GM19239 (cell line): Measurements from ENCODE around the gene TXLNA.
A peak's percentile ranks its signal among the peaks of the same experiment; 100 is the strongest.

Source experiments
- DNase-seq: peaks from one replicate; pipeline ENCODE4 v3.0.0; 2011; ENCODE audit warnings: low spot score; ENCODE audit not compliant: insufficient read length
- FAIRE-seq: peaks from 2 replicates; lab custom pipeline; 2011; peaks lifted over from hg19 to GRCh38; lab: Jason Lieb, UNC

The TXLNA gene

DNA sequence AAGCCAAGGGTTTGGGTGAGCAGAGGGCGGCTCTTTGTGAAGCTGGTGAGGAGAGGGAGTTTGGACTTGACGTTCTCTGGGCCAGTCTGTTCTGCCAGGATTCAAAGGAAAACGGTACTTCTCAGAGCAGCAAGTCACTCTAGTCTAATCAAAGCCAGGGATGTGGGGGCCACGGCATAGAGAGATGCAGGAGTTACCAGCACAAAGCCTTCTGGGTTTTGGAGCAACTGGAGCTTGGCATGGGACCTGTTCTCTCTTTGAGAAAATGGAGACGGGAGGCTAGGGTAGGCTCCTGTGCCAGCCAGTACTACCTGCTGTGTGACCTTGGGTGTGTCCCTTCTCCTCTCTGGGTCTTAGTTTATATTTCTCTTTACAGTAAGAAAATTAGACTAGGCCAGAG lies 2.1 kb downstream of the TXLNA start:
- no peak for DNase-seq

DNA sequence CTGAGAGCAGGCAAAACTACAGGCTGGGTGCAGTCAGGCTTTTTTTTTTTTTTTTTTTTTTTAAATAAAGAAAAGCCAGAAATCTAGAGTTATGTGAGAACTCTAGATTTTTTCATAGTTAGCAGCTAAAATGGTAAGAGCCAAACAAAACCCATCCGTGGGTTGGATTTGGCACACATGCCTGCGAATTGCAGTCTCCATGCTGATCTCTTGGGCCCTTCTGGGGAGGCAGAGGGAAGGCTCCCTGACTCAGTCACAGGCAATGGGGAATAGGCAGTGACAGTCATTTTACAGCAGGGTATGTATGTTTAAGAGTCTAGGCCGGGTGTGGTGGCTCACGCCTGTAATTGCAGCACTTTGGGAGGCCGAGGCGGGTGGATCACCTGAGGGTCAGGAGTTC lies 2.6 kb downstream of the TXLNA start:
- DNase-seq (no peak), FAIRE-seq (no peak)

More for the DNA sequence above, 2.1 kb downstream of the TXLNA start:
- no peak for FAIRE-seq

GRCh38 chr1:32184650-32185049 lies 5.2 kb downstream of the TXLNA start:
- DNase-seq, result no peak
- FAIRE-seq, result no peak

DNA sequence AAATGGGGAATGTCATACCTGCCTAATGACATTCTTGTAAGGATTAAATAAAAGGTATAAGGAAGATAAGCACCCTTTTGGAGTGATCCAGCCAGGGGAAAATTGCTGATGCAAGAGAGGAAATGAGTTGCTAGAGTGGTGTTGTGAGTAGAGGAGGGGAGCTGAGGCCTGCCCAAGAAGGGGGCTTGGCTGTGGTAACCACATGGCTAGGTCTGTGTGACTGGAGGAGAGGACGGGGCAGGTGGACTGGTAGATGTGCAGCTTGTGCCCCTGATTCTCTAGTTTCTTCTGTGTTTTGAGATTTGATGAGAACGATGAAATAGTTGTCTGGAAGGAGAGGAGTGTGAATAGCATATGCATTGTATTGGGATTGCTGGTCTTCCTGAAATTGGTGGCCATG lies 6.6 kb downstream of the TXLNA start:
- no peak for FAIRE-seq
- DNase-seq, result no peak

GRCh38 chr1:32186491-32186890 lies 7.0 kb downstream of the TXLNA start:
- no peak for FAIRE-seq
- no peak for DNase-seq

DNA sequence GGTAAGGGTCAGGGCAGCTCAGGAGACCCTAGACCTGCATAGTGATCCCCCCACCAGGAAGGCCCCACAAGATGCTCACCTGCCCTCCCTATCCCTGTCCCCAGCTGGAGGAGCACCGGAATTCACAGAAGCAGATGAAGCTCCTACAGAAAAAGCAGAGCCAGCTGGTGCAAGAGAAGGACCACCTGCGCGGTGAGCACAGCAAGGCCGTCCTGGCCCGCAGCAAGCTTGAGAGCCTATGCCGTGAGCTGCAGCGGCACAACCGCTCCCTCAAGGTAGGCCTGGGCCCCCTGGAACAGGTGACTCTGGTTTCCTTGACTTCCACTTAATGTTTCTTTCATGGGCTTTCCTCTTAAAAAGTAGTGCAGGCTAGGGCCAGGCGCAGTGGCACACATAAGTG lies 8.4 kb downstream of the TXLNA start:
- FAIRE-seq, result no peak
- no peak for DNase-seq

DNA sequence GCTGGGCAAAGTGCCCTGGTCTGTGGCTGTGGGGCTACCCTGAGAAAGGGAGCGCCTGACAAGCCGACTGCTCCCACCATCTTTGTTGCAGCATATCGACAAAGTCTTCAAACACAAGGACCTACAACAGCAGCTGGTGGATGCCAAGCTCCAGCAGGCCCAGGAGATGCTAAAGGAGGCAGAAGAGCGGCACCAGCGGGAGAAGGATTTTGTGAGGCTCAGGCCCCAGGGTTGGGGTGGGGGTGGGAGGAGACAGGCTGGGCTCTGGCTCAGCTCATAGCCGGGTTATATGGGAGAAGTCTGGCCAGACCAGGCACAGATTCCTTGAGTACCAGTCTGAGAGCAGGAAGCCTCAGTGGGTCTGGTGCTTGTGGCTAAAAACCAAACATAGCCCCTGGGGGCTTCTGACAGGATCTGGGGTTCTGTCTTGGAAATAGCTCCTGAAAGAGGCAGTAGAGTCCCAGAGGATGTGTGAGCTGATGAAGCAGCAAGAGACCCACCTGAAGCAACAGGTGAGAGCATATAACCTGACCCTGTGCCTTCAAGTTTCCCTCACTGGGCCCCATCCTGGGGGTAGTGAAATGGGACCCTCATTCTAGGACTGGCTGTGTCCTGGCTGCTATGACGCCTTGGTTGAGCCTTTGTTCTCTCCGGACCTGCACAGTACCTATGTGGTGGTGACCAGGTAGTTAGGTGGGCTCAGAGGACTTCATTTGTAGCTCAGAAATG lies 12.9 kb downstream of the TXLNA start:
- no peak for FAIRE-seq
- DNase-seq, result no peak

- FAIRE-seq (no peak), DNase-seq (no peak)
These were observed 15.5 kb downstream of the TXLNA start for GRCh38 chr1:32194984-32195383.

DNA sequence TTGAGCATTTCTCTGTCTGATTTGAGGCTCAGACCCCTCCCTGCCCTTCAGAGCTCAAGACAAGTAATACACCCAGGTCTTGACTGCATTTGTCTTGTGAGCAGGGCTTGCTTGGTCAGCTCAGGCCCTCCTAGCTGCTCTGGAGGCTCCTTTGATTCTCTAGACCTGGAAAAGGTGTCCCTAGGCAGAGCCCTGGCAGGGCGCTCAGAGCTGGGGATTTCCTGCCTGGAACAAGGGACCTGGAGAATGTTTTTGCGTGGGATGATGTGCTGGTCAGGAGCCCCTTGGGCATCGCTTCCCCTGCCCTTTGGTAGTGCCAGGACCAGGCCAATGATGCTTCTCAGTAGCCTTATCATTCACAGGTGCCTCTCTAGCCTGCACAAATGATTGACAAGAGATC lies 16.1 kb downstream of the TXLNA start:
- no peak for DNase-seq
- FAIRE-seq, result no peak

DNA sequence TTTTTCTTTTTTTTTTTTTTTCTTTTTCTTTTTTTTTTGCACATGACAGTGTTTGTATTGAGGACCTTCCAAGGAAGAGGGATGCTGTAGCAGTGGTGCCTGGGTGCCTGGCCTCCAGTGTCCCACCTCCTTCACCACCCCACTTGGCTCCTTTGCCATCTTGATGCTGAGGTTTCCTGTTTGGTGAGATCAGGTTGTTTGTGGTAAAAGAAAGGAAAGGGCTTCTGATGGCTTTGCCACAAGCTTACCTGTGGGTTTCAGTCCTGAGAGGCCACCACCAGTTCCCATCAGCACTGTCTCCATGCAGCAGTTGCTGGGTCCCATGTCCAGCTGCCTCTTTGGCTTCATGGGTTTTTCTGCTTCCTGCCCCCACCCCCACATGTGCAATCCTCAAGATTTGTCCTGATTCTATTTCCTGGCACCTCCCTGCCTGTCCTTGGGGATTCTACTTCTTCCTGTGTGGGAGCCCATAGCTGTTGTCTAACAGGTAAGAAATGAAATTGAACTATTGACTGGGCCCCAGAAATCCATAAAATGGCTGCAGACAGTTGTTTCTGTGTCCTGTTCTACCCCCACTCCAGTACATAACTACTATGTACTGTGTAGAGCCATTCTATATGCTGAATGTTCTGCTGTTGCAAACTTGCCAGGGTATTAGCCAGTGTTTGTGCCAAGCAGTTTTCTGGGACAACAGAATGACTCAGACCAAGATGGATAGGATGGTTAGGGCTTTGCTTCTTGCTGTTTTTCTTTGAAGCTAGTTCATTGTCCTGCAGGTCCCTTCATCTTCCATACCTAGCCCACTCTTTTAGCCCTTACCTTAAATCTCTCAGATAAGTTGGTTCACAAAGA lies 16.7 kb downstream of the TXLNA start:
- peak; percentile 8 for FAIRE-seq
- DNase-seq, result no peak

GRCh38 chr1:32197074-32197473 lies 17.6 kb downstream of the TXLNA start:
- no peak for FAIRE-seq
- DNase-seq, result no peak

GRCh38 chr1:32197837-32198236 lies 18.4 kb downstream of the TXLNA start:
- DNase-seq (no peak), FAIRE-seq (no peak)

GRCh38 chr1:32198237-32199042 lies 19.0 kb downstream of the TXLNA start:
- no peak for DNase-seq
- FAIRE-seq, result no peak

- FAIRE-seq (no peak), DNase-seq (no peak)
These were observed 19.7 kb downstream of the TXLNA start for GRCh38 chr1:32199043-32199716.

DNA sequence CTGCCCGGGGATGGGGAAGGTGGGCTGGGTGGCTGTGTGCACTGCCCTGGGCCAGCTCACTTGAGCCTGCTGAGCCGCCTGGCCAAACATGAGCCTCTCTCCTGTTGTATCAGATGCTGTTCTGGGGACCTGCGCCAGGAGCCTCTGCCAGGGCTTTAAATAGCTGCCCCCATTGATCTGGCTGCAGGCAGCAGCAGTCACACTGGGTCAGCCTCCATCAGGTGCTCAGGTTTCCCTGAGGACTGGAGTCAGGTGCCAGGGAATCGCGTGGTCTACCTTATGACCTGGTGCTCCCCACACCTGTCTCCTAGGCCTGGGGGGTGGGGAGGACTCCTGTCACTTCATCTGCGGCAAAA lies 20.2 kb downstream of the TXLNA start:
- DNase-seq (no peak), FAIRE-seq (no peak)

DNA sequence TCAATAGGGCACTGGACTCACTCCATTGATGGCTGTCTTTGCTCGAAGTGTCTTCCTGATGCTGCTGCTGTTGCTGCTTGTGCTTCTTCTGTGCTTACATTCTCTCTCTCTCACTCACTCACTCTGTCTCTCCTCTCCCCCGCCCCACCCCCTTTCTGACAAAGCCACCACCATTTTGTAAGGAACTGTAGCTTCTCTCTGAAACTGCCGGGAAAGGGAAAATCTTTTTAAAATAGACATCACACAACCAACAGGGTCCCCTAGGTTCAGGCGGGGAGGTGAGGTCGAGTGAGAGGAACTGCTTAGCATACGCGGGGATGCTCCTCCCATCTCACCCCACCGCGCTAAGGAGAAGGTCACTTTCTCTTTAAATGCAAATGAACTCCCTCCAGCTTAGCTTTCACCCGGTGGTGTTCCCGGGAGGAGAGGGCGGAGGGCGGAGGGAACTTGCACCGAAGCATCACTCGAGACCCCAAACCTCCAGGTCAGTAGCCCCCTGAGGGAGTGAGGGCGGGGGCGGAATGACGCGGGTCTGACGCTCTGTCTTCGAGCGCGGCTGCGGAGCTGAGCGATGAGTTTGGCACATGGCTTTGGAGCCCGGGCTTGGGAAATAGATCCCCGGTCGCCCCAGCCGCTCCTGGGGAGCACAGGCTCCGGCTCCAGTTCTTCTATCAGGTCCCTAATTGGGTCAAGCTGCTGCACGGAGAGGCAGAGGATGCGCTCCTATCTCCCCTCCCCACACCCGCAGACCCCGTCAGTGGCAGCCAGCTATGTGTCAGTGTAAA lies 20.9 kb downstream of the TXLNA start, which contains the start of gene CCDC28B:
Gene CCDC28B, plus strand, starts transcription at position 370 of the 785 bp plus-strand sequence. CDS start 1,341 bp downstream, outside the sequence.
- DNase-seq (peak; percentile 60), FAIRE-seq (peak; percentile 54)

- DNase-seq (peak; percentile 59), FAIRE-seq (peak; percentile 97)
These were observed 21.8 kb downstream of the TXLNA start for GRCh38 chr1:32201011-32201855.

DNA sequence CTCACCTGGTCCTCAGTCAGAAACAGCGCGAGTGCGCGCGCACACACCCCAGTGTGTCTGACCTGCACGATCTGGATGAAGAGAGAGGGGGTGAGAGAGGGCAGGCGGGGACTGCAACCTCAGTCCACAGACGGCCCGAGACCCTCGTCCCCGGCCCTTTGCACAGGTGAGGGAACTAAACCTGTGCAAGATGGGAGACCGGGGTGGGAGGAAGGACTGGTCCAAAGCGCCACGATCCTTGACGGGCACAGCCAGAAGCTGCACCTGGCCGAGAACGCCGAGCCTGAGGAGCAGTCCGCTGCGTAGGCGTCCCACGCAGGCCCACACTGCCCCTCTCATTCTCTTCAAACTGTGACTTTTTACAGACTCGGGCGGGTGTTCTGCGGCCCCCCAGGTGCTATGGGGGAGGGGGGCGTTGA lies 25.5 kb downstream of the TXLNA start:
- FAIRE-seq (no peak), DNase-seq (no peak)
